Nucleus accumbens (tissue), 56 donors: Measurements from ENCODE around the gene CTBP2.
"Not testable (repeated sequence)": the region's sequence is repeated elsewhere in the genome, so short reads cannot be mapped to it uniquely, and the experiment has no call there.

Experiments
- DNase-seq, 56 donors: peaks; one replicate each; lab custom pipeline; 2025; lab: John Stamatoyannopoulos, UW

The CTBP2 gene

GRCh38 chr10:125187238-125188194 lies 27.2 kb upstream of the CTBP2 start:
- DNase-seq = no peak

GRCh38 chr10:125186431-125187170 lies 26.2 kb upstream of the CTBP2 start:
- DNase-seq = no peak

GRCh38 chr10:125179107-125179506 lies 18.7 kb upstream of the CTBP2 start:
- DNase-seq = not testable (repeated sequence)

GRCh38 chr10:125177641-125178640 lies 17.6 kb upstream of the CTBP2 start:
- DNase-seq = no peak

GRCh38 chr10:125175807-125176206 lies 15.4 kb upstream of the CTBP2 start:
- no peak for DNase-seq

GRCh38 chr10:125174360-125174759 lies 14.0 kb upstream of the CTBP2 start:
- no peak for DNase-seq

- no peak for DNase-seq
These were observed 12.3 kb upstream of the CTBP2 start for GRCh38 chr10:125172694-125173093.

GRCh38 chr10:125171402-125172306 lies 11.3 kb upstream of the CTBP2 start:
- no peak for DNase-seq

GRCh38 chr10:125169915-125170314 lies 9.6 kb upstream of the CTBP2 start:
- DNase-seq = no peak

GRCh38 chr10:125169279-125169678 lies 8.9 kb upstream of the CTBP2 start:
- DNase-seq = no peak

GRCh38 chr10:125166658-125167057 lies 6.3 kb upstream of the CTBP2 start:
- no peak for DNase-seq

GRCh38 chr10:125165584-125166573 lies 5.5 kb upstream of the CTBP2 start:
- DNase-seq = no peak

GRCh38 chr10:125164421-125164820 lies 4.1 kb upstream of the CTBP2 start:
- no peak for DNase-seq

GRCh38 chr10:125163803-125164202 lies 3.4 kb upstream of the CTBP2 start:
- DNase-seq = no peak

- not testable (repeated sequence) for DNase-seq
These were observed 2.9 kb upstream of the CTBP2 start for GRCh38 chr10:125163312-125163711.

GRCh38 chr10:125162120-125162931 lies 2.0 kb upstream of the CTBP2 start:
- no peak for DNase-seq

- peak in 1 of 56 donors; percentile 44 for DNase-seq
These were observed 1.4 kb upstream of the CTBP2 start for GRCh38 chr10:125161707-125162119.
